Cardiac muscle cell (in vitro differentiated cells and primary cell): ENCODE results near the gene OFD1. TPM values are rescaled to one million over a fixed set of nuclear protein-coding genes. Genes with fewer than 3 reads are reported as not detected.
A peak's percentile ranks its signal among the peaks of the same experiment; 100 is the strongest.

Source experiments
- DNase-seq, 2 donors: peaks; one replicate each; pipeline versions ENCODE4 v3.0.0 to v3.0.0-alpha.2; 2010 to 2017; ENCODE audit warnings: low read depth in 1 of 2, low spot score in 1 of 2
- H3K27ac ChIP-seq: fragments of 200-600 bp; sonication (generic); 2 replicates; pipeline ENCODE4 v1.5.1; 2016
- H3K27me3 ChIP-seq: fragments of 200-600 bp; sonication (generic); 2 replicates; pipeline ENCODE4 v1.6.0; 2016; ENCODE audit warnings: control low read depth
- H3K36me3 ChIP-seq: fragments of 200-600 bp; sonication (generic); 2 replicates; pipeline ENCODE4 v1.5.1; 2016; ENCODE audit warnings: control low read depth
- H3K4me1 ChIP-seq: fragments of 200-600 bp; sonication (generic); 2 replicates; pipeline ENCODE4 v1.8.1; 2017; ENCODE audit warnings: low read depth, mild to moderate bottlenecking, mixed run types
- H3K4me3 ChIP-seq: fragments of 200-600 bp; sonication (generic); 2 replicates; pipeline ENCODE4 v1.5.1; 2016; ENCODE audit warnings: mild to moderate bottlenecking
- H3K9me3 ChIP-seq: fragments of 200-600 bp; sonication (generic); 2 replicates; pipeline ENCODE4 v1.5.1; 2017; ENCODE audit warnings: low read depth, mild to moderate bottlenecking, control low read depth
- polyA plus RNA-seq: library from polyadenylated mRNA; unstranded; fragments of >200 nt; fragmentation: Nextera tagmentation; extraction: Ambion mirVana; gene quantifications from 2 replicates; pipeline ENCODE4 v1.2.1, GENCODE V29; 2016
- total RNA-seq: library from RNA; depleted of rRNA; stranded (reverse); fragments of >200 nt; gene quantifications from 2 replicates; pipeline ENCODE4 v1.2.3, GENCODE V29; 2016
- TF ChIP-seq, protein P1 (sequence below): IDR thresholded peaks from 2 replicates; pipeline ENCODE4 v1.5.1; 2012; ENCODE audit warnings: low read depth, mild to moderate bottlenecking, low read length

The OFD1 gene
- total and polyA plus RNA-seq, 2 experiments from 2014 or later, result 46.6 to 48.0 TPM

DNA sequence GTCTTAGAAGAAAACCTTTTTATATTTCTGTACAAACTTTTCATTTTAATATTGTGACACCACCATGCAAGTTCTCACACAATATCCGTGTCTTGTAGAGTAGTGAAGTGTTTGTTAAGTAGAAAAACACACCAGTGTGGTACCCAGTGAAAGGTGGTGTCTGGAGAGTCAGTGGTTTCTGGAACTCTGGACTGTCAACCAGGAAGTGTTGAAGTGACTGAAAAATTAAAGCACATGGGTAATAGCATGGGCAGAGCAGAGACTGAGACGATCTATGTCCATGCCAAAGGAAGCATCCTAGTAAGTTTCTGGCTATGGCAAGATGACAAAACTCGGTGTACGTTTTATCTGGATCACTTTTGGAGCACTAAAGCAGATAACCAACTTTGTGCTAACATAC, 23.4 kb upstream of the OFD1 start:
- H3K4me3 ChIP-seq, result no peak overlapping the region
- no peak for DNase-seq
- H3K36me3 ChIP-seq, result peaks cover 41% of the 10 kb centered on the region
- H3K9me3 ChIP-seq, result no peaks in the 10 kb centered on the region
- H3K4me1 ChIP-seq, result no peaks in the 10 kb centered on the region
- TF ChIP-seq, protein P1, sequence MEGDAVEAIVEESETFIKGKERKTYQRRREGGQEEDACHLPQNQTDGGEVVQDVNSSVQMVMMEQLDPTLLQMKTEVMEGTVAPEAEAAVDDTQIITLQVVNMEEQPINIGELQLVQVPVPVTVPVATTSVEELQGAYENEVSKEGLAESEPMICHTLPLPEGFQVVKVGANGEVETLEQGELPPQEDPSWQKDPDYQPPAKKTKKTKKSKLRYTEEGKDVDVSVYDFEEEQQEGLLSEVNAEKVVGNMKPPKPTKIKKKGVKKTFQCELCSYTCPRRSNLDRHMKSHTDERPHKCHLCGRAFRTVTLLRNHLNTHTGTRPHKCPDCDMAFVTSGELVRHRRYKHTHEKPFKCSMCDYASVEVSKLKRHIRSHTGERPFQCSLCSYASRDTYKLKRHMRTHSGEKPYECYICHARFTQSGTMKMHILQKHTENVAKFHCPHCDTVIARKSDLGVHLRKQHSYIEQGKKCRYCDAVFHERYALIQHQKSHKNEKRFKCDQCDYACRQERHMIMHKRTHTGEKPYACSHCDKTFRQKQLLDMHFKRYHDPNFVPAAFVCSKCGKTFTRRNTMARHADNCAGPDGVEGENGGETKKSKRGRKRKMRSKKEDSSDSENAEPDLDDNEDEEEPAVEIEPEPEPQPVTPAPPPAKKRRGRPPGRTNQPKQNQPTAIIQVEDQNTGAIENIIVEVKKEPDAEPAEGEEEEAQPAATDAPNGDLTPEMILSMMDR, result no peak
- no peak overlapping the region for H3K27ac ChIP-seq
- no peaks in the 10 kb centered on the region for H3K27me3 ChIP-seq

DNA sequence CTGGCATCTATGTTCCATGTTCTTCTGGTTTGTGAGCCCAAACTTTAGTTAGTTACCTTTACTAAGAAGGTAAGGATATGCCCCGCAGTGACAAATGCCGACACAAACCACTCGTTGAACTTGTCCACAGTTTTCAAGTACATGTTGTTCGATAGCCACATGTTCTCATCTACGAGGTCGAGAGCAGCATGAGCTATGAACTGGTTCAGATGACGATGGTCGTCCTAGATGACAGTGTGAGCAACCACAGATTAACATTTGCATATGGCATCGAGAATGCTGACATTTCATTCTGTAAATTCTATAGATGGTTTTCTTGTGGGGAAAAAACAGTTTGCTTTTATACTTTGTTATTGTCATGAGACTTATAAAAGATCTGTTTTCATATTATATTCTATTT, 18.1 kb upstream of the OFD1 start:
- TF ChIP-seq, protein P1, result no peak
- Histone ChIP-seq H3K4me1 (peaks cover 3% of the 10 kb centered on the region), H3K27ac (no peak overlapping the region), H3K4me3 (no peak overlapping the region), H3K9me3 (no peaks in the 10 kb centered on the region), H3K36me3 (peaks cover 38% of the 10 kb centered on the region), H3K27me3 (no peaks in the 10 kb centered on the region)
- peak in 1 of 2 donors; percentile 41 for DNase-seq

DNA sequence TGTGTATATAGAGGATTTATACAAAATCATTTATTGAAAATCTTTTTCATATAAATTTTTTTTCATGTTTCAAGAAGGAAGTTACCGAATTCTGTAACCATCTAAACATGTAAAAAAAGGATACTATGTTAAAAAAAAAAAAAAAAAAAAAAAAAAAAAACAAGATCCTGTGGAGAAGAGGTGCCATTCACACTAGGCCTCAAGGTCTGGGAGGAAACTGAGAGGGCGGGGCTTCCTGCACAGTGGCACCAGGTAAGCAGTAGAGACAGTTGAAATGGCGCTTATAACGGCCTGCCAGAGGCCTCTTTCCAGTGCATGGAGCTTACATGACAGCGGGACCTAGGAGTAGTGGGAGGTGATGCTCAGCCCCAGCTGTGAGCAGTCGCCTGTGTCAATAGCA, 17.6 kb upstream of the OFD1 start:
- Histone ChIP-seq H3K9me3 (no peaks in the 10 kb centered on the region), H3K27me3 (no peaks in the 10 kb centered on the region), H3K4me1 (peaks cover 6% of the 10 kb centered on the region), H3K4me3 (no peak overlapping the region), H3K27ac (no peak overlapping the region), H3K36me3 (peaks cover 38% of the 10 kb centered on the region)
- TF ChIP-seq, protein P1, result no peak
- no peak for DNase-seq

DNA sequence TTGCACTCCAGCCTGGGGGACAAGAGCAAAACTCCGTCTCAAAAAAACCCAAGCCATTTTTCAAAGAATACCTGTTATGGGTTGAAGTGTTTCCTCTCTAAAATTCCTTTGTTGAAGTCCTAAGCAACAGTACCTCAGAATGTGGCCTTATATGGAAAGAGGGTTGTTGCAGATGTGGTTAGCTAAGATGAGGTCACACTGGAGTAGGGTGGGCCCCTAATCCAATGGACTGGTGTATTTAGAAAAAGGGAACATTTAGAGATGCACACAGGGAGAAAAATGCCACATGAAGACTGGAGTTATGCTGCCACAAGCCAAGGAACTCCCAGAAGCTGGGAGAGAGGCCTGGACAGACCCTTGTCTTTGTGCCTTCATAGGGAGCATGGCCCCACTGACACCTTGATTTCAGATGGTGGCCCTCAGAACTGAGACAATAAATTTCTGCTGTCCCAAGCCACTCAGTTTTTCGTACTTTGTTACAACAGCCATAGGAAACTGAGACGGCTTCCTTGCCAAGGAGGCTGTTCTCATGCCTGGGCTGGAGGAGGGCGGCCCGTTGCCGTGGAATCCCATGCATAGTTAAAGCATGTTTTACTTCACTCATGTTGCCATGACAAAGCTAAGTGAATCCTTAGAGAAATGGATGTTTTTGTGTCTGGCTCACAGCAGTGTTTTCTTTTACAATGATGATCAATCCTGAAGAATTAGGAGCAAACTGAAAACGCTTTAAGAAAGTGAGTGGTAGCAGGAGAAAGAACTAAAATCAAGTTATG, 16.7 kb upstream of the OFD1 start:
- TF ChIP-seq, protein P1, result no peak
- Histone ChIP-seq H3K4me1 (peaks cover 10% of the 10 kb centered on the region), H3K27ac (peak overlapping the region; percentile 19), H3K36me3 (peaks cover 38% of the 10 kb centered on the region), H3K27me3 (no peaks in the 10 kb centered on the region), H3K4me3 (no peak overlapping the region), H3K9me3 (no peaks in the 10 kb centered on the region)
- peak in 1 of 2 donors; percentile 44 for DNase-seq

DNA sequence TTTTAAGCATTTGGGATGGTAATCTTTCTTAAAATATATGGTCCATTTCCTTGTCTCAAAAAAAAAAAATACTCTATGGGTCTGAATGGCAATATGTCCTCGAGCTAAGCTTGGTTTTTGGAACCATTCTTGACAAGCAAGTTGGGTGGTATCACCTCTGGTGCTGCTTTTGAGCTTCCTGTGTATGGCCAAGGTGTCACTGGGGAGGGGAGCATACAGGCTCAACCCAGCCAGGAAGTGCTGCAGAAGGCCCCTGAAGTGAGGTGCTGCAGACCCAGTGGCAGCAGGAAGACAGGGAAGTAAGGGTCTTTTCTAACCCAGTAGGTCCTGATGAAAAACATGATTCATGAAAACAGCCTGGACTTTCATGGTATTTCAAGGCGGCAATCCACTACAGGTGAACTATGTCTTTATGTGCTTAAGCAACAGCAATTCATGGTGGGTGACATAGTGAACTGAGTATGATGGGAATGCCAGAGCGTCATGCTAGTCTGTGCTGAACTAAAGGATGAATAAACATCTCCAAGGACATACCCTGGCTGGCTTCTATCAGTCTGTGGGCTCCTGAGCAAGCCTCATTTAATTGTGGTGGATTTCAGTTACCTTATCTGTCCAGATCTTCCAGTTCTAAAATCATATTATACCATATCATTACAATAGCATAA, 15.2 kb upstream of the OFD1 start:
- Histone ChIP-seq H3K27me3 (no peaks in the 10 kb centered on the region), H3K4me1 (peaks cover 10% of the 10 kb centered on the region), H3K36me3 (peaks cover 30% of the 10 kb centered on the region), H3K4me3 (no peak overlapping the region), H3K27ac (no peak overlapping the region), H3K9me3 (no peaks in the 10 kb centered on the region)
- TF ChIP-seq, protein P1, result no peak
- no peak for DNase-seq
